Stimulated activated CD4-positive, alpha-beta T cell treated with anti-CD3 and anti-CD28 coated beads, Interleukin-1b, Interleukin-23, amount 100 ng/mL, for 48 hours (primary cell): ENCODE measurements around the gene CFAP92.
"Not testable (repeated sequence)": the region's sequence is repeated elsewhere in the genome, so short reads cannot be mapped to it uniquely, and the experiment has no call there.

ENCODE experiments used
- DNase-seq: peaks from one replicate; pipeline ENCODE4 v3.0.0-alpha.2; 2020

CFAP92 gene

DNA sequence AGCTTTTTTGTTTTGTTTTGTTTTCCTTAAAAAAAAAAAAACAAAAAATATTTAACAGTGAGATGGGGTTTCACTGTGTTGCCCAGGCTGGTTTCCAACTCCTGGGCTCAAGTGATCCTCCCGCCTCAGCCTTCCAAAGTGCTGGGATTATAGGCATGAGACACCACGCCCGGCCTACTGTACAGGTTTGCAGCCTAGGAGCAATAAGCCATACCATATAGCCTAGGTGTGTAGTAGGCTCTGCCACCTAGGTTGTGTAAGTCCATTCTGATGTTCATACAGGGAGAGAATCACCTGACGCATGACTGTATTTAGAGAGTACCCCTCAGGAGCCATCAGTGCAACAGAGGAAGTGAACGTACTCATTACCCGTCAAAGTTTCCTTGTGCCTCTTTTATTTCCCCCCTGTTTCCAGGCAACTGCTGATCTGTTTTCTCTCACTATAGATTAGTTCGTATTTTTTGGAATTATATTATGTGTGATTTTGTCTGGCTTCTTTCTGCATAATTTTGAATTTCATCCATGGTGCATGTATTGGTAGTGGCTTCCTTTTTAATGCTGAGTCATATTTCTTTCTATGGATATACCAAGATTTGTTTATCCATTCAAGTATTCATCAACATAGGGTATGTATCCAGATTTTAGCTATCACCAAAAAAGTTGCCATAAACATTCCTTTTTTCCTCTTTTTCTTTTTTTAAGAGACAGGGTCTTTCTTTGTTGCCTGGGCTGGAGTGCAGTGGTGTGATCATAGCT is 104.6 kb downstream of the CFAP92 start:
- no peak for DNase-seq

GRCh38 chr3:128884992-128885391 is 108.9 kb downstream of the CFAP92 start:
- no peak for DNase-seq

DNA sequence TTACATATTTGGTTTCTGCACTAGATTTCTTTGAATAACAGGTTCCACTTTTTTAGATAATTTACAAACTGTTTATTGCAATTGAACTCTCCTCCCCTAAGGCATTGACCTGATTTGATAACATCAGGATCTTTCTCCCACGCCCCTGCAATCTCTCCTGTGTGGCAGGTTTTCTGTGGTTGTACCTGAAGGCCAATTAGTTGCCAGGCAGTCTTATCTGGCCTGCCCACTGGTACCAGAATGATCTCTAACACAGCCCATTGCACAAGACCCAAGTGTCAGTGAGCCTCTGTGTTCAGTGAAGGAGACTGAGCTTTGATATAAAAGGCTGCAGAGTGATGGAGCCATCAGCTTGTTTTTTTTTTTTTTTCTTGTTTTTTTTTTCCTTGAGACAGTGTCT is 111.2 kb downstream of the CFAP92 start:
- DNase-seq, result no peak

GRCh38 chr3:128881576-128881975 is 112.3 kb downstream of the CFAP92 start:
- DNase-seq, result no peak

GRCh38 chr3:128880455-128880854 is 113.4 kb downstream of the CFAP92 start:
- not testable (repeated sequence) for DNase-seq

- no peak for DNase-seq
Measured at GRCh38 chr3:128879991-128880390, 113.9 kb downstream of the CFAP92 start.

DNA sequence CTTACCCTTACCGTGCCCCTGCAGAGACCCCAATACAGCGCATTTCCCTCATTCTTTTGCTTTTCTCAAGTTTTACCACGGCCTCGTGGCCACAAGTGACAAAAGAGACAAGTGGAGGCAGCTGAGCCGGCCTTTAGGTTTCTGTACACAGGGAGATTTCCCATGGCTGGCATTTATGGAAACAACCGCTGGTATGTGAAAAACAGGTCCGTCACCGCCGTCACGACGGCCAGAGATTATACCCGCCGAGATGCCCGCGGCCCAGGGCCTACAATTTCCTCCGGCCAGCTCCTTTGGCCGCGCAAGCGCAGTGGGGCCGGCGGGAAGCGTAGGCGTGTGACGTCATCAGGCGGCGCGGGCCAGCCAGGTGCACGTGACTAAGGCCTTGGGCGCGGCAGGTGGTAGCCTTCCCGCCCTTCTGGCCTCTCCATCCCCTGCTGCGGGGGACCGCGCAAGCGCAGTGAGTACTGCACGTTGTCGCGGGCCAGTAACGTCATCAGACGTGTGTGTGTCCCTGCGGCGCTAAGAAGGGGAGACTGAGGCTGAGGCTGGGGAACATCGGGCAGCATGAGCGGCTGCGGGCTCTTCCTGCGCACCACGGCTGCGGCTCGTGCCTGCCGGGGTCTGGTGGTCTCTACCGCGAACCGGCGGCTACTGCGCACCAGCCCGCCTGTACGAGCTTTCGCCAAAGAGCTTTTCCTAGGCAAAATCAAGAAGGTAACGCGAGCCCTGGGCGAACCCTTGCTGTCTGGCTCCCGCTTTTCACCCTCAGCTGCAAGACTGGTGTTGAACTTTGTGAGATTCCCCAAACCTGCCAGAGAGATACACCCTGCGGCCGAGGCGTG is 114.5 kb downstream of the CFAP92 start, which contains the start of gene ACAD9:
Gene ACAD9 (plus strand): TSS at position 496 of the 845 bp plus-strand sequence. CDS start 72 bp downstream, at position 568.
- DNase-seq, result peak; percentile 98

DNA sequence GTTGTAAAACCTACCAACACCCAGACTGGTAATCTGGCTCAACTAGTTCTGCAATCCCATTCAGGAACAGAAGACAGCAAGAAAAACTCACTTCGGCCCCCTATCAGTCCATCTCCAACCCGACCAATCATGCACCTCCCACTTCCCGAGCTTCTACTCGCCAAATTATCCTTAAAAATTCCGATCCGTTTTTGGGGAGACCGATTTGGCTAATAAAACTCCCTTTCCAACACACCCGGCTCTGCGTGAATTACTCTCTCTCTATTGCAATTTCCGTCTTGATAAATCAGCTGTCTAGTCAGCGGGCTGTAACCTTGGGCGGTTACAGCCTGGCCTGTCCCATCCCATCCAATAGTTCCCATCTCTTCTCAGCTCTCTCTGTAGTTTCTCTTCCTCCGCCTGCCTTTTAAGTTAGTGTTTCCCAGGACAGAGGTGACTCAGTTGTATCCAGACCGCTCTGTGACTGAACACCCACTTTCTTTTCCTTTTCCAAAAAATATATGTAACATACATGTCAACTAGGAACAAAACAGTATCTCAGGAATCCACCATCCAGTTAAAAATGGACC is 115.2 kb downstream of the CFAP92 start:
- DNase-seq, result no peak

DNA sequence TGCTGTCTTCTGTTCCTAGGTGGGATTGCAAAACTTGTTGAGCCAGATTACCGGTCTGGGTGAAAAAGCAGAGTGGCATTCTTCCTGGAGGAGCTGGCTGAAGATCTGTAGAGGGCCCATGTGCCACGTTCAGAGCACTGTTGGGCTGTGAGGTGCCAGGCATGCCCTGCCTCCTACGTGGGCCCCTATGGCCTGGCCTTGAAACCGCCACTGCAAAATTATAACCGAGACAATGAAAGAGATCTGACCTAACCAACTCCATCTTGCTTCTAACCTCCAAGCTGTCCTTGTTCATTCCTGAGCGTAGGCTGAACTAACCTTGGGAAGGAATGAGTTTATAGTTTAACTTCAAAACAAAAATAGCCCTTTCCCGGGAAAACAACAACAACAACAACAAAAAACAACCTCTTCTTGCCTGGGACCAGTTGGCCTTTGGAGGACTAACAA is 115.8 kb downstream of the CFAP92 start:
- DNase-seq, result no peak

DNA sequence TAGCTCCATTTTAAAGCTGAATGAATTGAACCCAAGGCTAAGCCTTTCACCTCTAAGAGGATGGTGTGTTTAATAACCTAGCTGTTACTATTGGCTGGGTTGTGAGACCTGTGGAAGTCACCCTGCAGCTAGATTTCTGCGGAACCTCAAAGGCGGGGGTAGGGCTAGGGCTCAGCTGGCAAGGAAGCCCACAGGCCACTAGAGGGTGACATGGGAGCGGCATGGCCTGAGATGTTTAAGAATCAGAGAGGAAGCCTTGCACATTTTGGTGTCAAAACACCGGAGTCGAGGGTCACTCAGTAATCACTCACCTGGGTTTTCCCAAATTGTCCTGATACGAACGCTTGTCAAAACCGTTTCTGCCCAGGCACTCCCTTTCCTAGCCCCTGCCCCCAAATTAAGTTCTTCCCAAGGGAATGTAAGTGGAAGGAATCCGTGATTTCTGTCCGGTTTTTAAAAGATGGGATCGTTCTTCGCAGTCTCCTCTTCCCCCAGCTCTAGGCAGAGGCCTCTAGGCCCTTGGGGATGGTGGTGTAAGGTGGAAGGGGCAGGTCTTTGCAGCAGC is 118.2 kb downstream of the CFAP92 start:
- peak; percentile 77 for DNase-seq

DNA sequence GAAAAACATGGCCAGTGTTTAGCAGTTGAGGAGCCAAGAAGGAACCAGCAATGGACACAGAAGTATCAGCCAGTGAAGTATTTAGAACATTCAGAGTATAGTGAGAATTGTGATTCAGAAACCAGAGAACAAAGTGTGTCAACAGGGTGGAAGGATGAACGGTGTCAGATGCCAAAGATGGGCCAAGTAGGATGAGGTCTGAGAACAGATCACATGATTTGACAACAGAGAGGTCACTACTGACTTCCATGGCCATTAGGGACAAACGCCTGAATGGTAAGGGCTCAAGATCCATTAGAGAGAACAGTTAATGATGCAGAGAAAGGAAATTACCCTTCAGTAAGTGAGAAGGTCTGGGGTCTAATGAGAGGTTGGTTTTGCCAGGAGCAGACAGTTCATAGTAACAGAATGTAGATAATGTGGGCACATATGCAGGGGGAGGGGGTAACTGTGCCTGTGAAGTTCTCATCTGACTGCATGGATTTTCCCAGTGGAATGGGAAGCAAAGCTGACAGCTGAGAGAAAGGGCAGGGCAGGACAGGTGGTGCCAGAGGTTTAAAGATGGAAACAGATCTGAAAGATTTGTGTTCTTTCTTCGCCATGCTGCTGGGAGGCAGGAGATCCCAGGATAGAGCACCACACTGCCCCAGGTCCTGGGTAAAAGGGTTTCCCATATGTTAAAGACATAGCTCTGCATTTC is 119.2 kb downstream of the CFAP92 start:
- DNase-seq, result no peak

GRCh38 chr3:128873244-128874022 is 120.4 kb downstream of the CFAP92 start:
- DNase-seq, result no peak

- no peak for DNase-seq
Measured at GRCh38 chr3:128872744-128873143, 121.1 kb downstream of the CFAP92 start.

DNA sequence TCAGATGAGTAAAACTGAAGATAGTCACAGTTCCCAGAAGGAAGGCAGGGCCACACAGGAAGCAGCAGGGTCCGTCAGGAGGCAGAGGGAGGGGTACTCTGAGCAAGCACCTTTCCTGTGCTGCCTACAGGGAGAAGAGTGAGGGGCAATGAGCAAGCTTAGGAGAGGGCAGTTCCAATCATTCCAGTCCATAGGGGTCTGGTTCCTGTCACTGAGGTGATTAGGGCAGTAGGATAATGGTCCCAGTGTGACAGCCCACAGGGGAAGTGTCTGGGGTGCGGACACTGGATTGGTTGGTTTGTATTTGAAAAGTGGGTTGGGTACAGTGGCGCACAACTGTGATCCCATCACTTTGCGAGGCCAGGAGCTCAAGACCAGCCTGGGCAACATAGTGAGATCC is 121.6 kb downstream of the CFAP92 start:
- no peak for DNase-seq

DNA sequence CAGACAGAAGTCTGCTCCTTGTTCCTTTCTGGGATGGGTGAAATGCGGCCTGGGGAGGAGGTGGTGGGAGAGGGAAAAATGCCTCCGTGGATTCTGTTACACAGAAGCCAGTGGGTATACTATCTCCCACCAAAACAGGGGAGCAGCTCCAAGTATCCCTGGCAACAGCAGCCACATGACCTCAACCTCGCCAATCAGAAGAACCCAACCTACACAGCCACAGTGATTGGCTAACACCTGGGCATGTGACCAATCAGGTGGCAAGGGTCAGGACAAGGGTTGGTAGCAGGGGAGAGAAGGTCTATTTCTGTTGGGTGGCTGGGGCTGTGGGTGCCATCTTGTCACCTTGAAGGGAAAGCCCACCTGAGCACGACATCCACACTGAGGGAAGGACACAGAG is 123.5 kb downstream of the CFAP92 start:
- no peak for DNase-seq

GRCh38 chr3:128867200-128868125 is 126.4 kb downstream of the CFAP92 start:
- no peak for DNase-seq

DNA sequence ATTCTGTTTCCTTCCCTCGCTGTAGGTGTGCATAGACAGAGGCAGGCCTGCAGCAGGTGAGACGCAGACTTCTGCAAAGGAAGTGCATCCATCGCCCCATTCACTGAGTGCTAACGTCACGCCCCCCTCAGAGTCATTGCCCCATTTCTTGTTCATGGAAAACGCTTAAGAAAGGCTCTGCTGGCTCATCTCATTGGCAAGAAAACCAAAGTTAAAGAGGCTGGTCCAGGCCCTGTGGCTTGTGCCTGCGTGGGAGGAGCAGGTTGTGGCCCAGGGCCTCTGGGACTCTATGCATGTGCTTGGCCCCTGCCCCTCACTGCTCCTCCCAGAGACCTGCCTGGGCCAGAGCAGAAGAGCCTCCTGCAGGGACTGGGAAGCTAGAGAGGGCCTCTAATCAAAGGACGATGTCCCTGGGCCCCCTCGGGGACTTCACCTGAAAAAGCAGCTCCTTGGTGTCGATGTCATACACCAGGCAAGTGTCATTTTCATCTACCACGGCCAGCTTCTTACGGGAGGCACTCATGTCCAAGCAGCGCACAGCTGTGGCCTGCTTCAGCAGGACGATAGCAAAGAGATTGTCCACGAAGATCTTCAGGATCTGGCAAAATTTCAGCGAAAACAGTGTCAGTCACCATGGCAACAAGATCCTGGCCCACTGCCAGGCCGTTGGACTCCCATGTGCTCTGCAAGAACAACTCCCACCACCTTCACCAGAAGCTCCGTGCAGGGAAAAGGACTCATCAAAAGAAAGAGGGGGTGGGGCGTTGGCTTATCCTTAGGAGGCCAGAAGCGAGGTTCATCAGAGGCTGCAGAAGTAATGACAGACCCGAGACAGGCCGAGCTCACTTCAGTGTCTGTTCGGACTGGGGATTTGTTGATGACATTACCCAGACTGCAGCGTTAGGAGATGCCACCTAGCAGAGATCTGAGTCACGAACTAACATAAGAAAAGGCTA is 128.7 kb downstream of the CFAP92 start:
- DNase-seq, result not testable (repeated sequence)

DNA sequence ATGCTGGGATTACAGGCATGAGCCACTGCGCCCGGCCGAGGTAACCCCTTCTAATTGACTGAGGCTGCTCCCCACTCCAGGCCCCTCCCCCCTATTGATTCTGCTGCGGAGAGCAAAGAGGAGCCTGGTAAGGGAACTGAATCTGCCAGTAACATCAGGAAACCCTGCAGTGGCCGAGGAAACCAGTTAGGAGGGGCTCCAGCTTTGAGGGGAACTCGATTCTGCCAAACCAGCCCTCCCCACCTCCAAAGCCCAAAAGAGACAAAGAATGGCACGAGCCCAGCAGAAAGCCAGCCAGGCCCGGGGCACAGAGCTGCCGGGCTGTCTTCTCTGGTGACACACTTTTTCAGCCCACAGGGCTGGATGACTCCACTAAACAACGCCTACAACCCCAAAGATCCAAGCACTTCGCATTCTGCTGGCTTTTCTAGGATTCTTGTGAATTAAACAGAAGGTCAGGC is 129.5 kb downstream of the CFAP92 start:
- DNase-seq, result no peak

DNA sequence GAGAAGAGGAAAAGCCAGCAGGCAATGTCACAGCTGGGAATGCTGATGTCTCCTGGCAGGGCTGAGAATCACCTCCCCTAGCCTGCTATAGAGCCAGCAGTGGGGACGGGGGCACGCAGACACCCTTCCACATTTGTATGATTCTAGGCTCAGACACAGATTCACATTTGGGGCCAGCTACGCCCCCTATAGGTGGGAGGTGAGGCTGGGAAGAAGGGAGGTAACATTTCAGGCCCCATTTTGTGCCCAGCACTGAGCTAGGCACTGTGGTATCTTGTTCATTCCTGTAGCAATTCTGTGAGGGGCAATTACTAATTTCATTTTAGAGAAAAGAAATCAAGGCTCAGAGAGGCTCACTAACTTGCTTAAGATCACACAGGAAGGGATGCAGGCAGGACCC is 130.3 kb downstream of the CFAP92 start:
- peak; percentile 31 for DNase-seq
